GM19239 (cell line): ENCODE measurements around the gene CGA.
"Not testable (repeated sequence)": the region's sequence is repeated elsewhere in the genome, so short reads cannot be mapped to it uniquely, and the experiment has no call there.

Experiments used
- DNase-seq: peaks from one replicate; pipeline ENCODE4 v3.0.0; 2011; ENCODE audit warnings: low spot score; ENCODE audit not compliant: insufficient read length
- FAIRE-seq: peaks from 2 replicates; lab custom pipeline; 2011; peaks lifted over from hg19 to GRCh38; lab: Jason Lieb, UNC

Gene CGA

GRCh38 chr6:87095087-87095509 lies at the start of gene CGA:
Gene CGA (minus strand): TSS chr6:87095106. CDS start chr6:87088200, 6,906 bp downstream.
- no peak for FAIRE-seq

GRCh38 chr6:87139927-87140326 lies 45.0 kb upstream of the CGA start:
- not testable (repeated sequence) for DNase-seq, FAIRE-seq

More at GRCh38 chr6:87095087-87095509, at the start of gene CGA:
- no peak for DNase-seq

GRCh38 chr6:87139236-87139635 lies 44.3 kb upstream of the CGA start:
- FAIRE-seq (peak; percentile 94), DNase-seq (no peak)

- DNase-seq = no peak
- no peak for FAIRE-seq
Measured at GRCh38 chr6:87136963-87137362, 42.1 kb upstream of the CGA start.

DNA sequence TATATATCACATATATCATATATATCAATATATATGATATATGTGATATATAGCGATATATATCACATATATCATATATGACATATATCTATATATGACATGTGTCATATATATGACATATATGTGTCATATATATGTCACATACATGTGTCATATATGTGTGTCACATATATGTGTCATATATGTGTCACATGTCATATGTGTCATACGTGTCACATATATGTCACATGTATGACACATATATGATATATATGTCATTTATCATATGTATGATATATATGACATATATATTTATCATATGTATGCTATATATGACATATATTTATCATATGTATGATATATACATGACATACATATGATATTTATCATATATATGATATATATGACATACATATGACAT lies 32.8 kb upstream of the CGA start:
- FAIRE-seq (no peak), DNase-seq (no peak)

DNA sequence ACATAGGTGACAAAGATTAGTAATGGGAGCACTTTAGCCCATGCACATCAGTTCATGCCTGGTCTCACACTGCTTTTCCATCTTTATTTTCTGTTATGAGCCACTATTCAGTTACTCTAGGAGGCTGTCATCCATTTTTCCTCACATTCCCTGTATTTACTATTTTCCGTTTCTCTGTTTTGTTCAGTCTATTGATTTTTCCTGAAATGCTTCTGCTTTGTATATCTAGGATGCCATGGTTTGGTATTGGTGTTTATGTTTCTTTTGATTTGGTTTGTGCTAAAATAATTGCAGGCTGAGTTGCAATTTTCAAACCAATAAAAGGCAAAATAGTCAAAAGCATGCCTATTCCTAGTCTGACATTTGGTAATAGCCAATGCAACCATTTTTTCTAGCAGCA lies 31.6 kb upstream of the CGA start:
- no peak for FAIRE-seq
- no peak for DNase-seq

- no peak for DNase-seq
- FAIRE-seq = no peak
Measured at GRCh38 chr6:87124074-87124473, 29.2 kb upstream of the CGA start.

GRCh38 chr6:87122477-87122876 lies 27.6 kb upstream of the CGA start:
- DNase-seq (no peak), FAIRE-seq (no peak)

DNA sequence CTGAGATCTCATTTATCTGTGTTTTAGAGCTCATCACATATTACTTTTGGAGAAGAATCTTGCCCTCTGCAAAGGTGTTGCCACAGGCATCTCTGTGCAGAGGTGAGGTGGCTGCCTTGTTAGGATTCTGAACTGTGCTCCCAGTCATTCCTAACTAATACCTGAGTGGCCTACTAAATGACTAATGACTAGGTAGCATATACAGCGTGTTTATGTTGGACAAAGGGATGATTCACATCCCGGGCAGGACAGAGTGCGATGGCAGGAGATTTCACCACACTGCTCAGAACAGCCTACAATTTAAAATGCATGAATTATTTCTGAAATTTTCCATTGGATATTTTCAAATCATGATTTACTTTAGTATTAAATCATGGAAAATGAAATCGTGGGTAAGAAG lies 23.1 kb upstream of the CGA start:
- FAIRE-seq (no peak), DNase-seq (no peak)

- FAIRE-seq (no peak), DNase-seq (no peak)
Measured at GRCh38 chr6:87116922-87117321, 22.0 kb upstream of the CGA start.

GRCh38 chr6:87115402-87116135 lies 20.7 kb upstream of the CGA start:
- no peak for FAIRE-seq

DNA sequence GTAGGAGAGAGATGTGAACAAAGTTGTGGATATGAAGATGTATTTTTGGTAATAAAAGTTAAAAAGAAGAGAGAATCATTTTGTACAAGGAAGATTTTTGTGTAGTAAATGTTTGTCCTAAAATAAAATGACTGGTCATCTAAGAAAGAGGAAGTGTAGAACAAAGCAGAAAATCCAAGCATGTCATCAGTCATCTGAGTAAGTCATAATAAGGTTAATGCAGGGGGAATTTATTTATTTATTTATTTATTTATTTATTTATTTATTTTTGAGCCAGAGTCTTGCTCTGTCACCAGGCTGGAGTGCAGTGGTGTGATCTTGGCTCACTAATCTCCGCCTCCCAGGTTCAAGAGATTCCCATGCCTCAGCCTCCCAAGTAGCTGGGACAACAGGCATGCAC lies 15.7 kb upstream of the CGA start:
- no peak for FAIRE-seq
- DNase-seq = no peak

More at GRCh38 chr6:87115402-87116135, 20.7 kb upstream of the CGA start:
- DNase-seq = no peak

GRCh38 chr6:87105823-87106222 lies 10.9 kb upstream of the CGA start:
- no peak for DNase-seq
- no peak for FAIRE-seq

- no peak for DNase-seq
- no peak for FAIRE-seq
Measured at GRCh38 chr6:87104667-87105066, 9.8 kb upstream of the CGA start.

- DNase-seq (no peak), FAIRE-seq (no peak)
Measured at GRCh38 chr6:87103977-87104601, 9.2 kb upstream of the CGA start.

GRCh38 chr6:87102151-87102621 lies 7.3 kb upstream of the CGA start:
- DNase-seq = no peak
- no peak for FAIRE-seq

DNA sequence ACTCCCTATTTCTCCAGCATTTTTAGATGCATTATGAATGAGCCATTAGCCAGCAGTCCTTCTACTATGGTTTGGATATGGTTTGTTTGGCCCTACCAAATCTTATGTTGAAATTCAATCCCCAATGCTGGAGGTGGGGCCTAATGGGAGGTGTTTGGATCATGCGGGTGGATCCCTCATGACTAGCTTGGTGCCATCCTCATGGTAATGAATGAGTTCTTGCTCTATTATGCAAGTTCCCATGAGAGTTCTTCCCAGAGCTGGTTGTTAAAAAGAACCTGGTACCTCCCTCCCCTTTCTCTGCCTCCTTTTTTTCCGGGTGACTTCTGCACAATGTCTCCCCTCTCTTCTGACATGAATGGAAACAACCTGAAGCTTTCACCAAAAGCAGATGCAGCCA lies 6.2 kb upstream of the CGA start:
- DNase-seq = no peak
- no peak for FAIRE-seq

GRCh38 chr6:87100216-87100615 lies 5.3 kb upstream of the CGA start:
- FAIRE-seq (no peak), DNase-seq (no peak)

GRCh38 chr6:87099472-87099871 lies 4.6 kb upstream of the CGA start:
- no peak for FAIRE-seq

GRCh38 chr6:87094576-87094975 lies 330 bp downstream of the CGA start:
- DNase-seq (no peak), FAIRE-seq (no peak)

More at GRCh38 chr6:87099472-87099871, 4.6 kb upstream of the CGA start:
- no peak for DNase-seq

DNA sequence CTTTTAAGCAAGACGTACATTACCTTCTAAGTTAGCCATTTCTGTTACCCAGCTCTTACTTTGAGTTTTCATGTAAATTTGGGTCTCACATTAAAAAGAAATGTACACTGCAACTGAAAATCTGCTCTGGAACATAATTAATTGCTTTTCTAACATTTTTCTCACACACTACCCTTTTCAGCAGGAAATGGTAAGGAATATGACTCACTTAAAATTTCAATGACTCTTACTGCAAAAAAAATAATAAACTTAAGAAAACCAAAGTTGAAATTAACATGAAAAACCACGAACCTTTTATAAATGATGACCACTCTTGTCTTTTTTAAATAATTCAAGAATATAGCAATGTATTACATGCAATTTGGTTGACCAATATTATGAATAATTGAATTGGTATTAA lies 1.3 kb downstream of the CGA start:
- FAIRE-seq (no peak), DNase-seq (no peak)

- no peak for DNase-seq
Measured at GRCh38 chr6:87093199-87093598, 1.7 kb downstream of the CGA start.

More at GRCh38 chr6:87093199-87093598, 1.7 kb downstream of the CGA start:
- FAIRE-seq = no peak
